GM19240 (cell line): ENCODE data around the gene PLXNA4.

Source experiments
- DNase-seq: peaks from one replicate; pipeline ENCODE4 v3.0.0; 2011; ENCODE audit warnings: low spot score; ENCODE audit not compliant: insufficient read length

The PLXNA4 gene

GRCh38 chr7:132122901-132123300, 453.4 kb downstream of the PLXNA4 start:
- DNase-seq, result no peak

- no peak for DNase-seq
Measured at GRCh38 chr7:132121987-132122386, 454.3 kb downstream of the PLXNA4 start.

- DNase-seq, result no peak
Measured at GRCh38 chr7:132118641-132119040, 457.6 kb downstream of the PLXNA4 start.

- DNase-seq, result no peak
Measured at GRCh38 chr7:132117636-132118035, 458.6 kb downstream of the PLXNA4 start.

GRCh38 chr7:132117181-132117580, 459.1 kb downstream of the PLXNA4 start:
- no peak for DNase-seq

GRCh38 chr7:132116369-132116768, 459.9 kb downstream of the PLXNA4 start:
- DNase-seq, result no peak

- DNase-seq, result no peak
Measured at GRCh38 chr7:132115758-132116157, 460.5 kb downstream of the PLXNA4 start.

GRCh38 chr7:132115028-132115427, 461.2 kb downstream of the PLXNA4 start:
- DNase-seq, result no peak

- DNase-seq, result no peak
Measured at GRCh38 chr7:132114411-132114810, 461.9 kb downstream of the PLXNA4 start.

- DNase-seq, result no peak
Measured at GRCh38 chr7:132113536-132114371, 462.5 kb downstream of the PLXNA4 start.

- DNase-seq, result no peak
Measured at GRCh38 chr7:132112657-132113056, 463.6 kb downstream of the PLXNA4 start.

GRCh38 chr7:132112106-132112505, 464.2 kb downstream of the PLXNA4 start:
- DNase-seq, result no peak

- no peak for DNase-seq
Measured at GRCh38 chr7:132110692-132111091, 465.6 kb downstream of the PLXNA4 start.

GRCh38 chr7:132109769-132110168, 466.5 kb downstream of the PLXNA4 start:
- DNase-seq, result no peak

- DNase-seq, result no peak
Measured at GRCh38 chr7:132108563-132108962, 467.7 kb downstream of the PLXNA4 start.

- no peak for DNase-seq
Measured at GRCh38 chr7:132106491-132106890, 469.8 kb downstream of the PLXNA4 start.

- no peak for DNase-seq
Measured at GRCh38 chr7:132105096-132105495, 471.2 kb downstream of the PLXNA4 start.

GRCh38 chr7:132103718-132104117, 472.6 kb downstream of the PLXNA4 start:
- DNase-seq, result no peak

- DNase-seq, result no peak
Measured at GRCh38 chr7:132102942-132103341, 473.3 kb downstream of the PLXNA4 start.

- DNase-seq, result no peak
Measured at GRCh38 chr7:132102391-132102790, 473.9 kb downstream of the PLXNA4 start.

GRCh38 chr7:132100981-132101380, 475.3 kb downstream of the PLXNA4 start:
- no peak for DNase-seq

GRCh38 chr7:132100483-132100882, 475.8 kb downstream of the PLXNA4 start:
- no peak for DNase-seq

- no peak for DNase-seq
Measured at GRCh38 chr7:132099163-132099562, 477.1 kb downstream of the PLXNA4 start.
